NCI-H187 (cell line): ENCODE data around the gene UPK3A.
A peak's percentile ranks its signal among the peaks of the same experiment; 100 is the strongest.
"Not testable (repeated sequence)": the region's sequence is repeated elsewhere in the genome, so short reads cannot be mapped to it uniquely, and the experiment has no call there.

Experiments
- DNase-seq, 2 experiments: peaks; one replicate each; lab custom pipeline; 2025; lab: John Stamatoyannopoulos, UW

Gene UPK3A

DNA sequence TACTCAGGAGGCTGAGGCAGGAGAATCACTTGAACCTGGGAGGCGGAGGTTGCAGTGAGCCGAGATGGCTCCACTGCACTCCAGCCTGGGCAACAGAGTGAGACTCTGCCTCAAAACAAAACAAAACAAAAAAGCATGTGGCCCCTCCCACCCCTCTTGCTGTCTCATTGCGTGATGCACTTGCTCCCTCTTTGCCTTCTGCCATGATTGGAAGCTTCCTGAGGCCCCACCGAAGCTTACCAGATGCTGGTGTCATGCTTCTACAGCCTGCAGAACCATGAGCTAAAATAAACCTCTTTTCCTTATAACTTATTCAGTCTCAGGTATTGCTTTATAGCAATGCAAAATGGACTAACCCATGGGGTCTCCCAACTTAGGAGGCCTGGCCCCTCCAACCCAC, 26.8 kb upstream of the UPK3A start:
- DNase-seq, result not testable (repeated sequence)

DNA sequence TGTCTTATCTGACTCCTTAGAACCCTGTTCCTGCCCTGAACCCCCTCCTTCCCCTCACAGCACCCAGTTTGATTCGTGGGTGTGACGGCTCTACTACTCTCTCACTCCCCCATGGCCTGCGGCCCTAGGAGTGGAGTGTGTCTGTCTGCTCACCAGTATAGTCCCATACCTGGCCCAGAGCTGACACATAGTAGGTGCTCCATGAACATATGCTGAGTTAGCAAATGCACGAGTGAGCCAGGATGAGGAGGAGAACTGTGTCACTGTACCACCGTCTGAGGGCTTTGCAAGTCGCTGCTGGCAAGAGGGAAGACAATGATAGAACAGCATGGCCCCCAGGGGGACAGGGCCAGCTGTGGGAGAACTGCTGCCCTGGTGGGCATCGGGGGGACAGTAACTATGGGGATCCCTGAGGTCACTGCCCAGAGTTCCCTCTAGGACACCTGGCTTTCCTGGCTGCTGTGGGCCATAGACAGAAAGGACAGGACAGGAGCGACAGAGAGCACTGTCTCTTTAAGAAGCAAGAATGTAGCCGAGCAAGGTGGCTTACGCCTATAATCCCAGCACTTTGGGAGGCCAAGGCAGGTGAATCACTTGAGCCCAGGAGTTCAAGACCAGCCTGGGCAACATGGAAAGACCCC, 24.9 kb upstream of the UPK3A start:
- DNase-seq, result no peak

DNA sequence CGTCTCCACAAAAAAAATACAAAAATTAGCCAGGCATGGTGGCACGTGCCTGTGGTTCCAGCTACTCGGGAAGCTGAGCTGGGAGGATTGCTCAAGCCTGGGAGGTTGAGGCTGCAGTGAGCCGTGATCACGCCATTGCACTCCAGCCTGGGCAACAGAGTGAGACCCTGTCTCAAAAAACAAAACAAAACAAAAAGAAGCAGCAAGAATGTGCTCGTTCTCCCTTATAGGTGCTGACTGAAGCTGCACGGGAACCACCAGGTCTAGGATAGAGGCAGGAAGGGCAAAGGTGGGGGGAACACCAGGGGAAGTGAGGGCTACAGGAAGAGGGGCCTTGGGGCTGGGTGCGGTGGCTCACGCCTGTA, 24.4 kb upstream of the UPK3A start:
- not testable (repeated sequence) for DNase-seq

DNA sequence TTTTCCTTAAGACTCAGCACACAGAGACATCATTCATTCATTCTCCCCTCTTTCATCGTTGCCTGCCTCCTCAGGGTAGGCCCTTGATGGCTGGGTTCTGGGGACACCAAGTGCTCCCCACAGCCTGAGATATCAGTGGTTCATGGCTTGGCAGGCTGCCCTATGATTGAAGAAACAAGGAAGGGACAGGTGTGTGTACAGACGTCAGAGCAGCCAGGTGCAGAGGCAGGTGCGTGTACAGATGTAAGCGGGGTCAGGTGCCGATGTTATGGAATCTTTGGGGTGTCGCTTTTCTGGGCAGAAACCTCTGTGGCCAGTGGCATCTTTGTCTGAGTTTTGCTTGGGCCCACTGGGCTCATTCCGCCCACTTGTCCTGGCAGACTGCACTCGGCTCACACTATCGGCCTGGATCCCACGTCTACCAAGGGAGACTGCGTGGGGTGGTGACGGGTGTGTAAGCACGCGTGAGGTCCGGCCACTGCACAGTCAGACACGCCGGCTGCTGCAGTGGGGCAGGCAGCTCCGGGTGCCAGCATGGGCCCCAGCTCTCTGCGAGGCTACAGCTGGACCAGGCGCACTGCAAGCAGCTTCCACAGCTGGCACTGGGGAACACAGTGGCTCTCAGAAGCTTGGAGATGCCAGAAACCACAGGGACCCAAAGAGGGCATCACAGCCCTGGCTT, 23.2 kb upstream of the UPK3A start:
- DNase-seq, result no peak

DNA sequence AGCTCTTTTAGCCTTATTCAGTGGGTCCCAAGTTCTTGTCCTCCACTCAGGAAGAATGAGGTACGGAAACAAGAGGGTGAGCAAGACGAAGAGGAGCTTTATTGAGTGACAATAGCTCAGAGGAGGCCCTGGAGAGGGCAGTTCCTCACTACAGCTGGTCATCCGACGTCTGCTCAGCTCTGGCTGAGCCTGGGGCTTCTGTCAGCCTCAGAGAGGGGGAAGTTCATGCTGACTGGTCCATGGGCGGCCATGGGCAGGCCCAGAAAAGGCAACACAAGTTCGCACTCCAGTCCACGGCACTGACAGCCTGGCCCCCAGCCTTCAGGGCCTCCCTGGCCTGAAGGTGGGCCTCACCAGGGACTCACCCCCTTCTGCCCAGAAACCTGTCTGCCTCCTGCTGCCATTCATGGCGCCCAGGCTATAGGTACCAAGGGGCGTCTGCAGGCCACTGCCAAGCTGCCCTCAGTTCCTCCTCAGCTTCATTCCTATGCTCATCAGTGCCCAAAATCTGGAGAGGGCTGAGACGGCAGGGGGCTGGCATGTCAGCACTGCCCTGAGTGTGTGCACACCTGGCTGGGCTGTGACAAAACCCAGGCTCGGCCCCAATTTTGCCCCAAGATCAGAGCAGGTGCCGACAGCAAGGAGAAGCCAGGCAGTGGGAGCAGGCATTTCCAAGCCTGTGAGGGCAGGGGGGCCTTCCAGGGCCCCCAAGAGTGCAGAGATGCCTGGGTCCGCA, 22.4 kb upstream of the UPK3A start:
- no peak for DNase-seq

DNA sequence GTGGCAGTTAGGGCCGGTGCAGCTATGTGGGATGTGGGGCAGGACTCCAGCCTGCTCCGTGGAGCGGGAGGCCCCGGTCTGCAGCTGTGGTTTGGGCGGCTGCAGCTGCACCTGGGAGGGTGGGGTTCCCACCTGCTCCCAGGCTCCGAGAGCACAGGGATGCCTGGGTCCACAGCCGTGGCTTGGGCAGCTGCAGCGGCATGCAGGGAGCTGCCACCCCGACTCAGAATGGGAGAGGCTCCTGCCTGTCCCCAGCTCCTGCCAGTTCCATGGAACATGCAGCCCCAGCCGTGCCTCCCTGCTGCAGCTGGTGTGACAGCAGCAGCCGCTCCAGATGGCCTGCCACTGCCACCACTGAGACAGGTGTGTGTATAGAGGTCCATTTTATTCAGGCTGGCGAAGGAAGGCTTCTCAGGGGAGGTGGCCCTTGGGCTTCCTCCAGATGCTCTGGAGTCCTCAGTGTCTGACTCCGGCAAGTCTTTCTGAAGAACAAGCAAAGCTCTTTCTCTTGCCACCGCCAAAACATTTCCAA, 21.8 kb upstream of the UPK3A start:
- DNase-seq, result no peak

DNA sequence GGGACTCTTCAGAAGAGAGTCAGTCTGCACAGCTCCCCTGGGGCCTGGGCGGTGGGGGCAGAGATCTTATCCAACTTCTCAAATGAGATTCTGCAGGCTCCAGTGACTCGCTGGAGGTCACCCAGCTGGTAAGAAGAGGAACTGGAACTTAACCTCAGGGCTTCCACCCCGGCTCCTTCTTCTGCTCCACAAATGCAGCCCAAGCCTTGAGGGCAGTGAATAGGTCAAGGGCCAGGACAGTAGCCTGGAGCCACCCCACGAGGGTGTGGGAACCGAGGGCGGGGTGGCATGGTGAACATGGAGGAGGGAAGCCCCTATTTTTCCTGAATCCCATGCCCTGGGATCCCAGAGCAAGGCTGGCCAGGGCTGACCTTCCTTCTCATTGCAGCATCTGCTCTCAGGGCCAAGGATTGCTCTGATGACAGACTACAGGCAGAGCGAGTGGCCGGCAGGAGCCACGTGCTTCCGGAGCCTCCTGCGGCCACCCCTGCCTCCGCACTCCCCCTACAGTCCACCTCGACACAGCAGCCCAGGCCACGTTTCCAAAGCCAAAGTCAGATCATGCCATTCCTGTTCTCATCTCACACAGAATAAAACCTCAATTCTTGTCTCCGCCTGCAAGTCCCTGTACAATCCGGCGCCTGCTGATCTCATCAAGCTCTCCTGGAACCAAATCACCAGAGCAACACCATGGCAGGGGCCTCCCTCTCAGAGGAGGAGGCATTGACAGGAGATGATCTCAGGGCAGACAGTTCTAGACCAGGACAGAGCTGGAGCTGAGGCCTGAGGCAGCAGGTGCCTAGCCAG, 21.1 kb upstream of the UPK3A start:
- no peak for DNase-seq

DNA sequence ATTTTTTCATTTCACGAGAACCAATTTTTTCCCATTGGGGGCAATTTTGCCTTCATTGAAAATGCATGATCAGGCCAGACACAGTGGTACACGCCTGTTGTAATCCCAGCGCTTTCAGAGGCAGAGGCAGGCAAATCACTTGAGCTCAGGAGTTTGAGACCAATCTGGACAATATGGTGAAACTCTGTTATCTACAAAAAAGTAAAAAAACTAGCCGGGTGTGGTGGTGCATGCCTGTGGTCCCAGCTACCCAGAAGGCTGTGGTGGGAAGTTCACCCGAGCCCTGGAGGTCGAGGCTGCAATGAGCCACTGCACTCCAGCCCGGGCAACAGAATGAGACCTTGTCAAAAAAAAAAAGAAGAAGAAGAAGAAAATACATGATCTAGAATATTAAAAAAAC, 19.2 kb upstream of the UPK3A start:
- no peak for DNase-seq

DNA sequence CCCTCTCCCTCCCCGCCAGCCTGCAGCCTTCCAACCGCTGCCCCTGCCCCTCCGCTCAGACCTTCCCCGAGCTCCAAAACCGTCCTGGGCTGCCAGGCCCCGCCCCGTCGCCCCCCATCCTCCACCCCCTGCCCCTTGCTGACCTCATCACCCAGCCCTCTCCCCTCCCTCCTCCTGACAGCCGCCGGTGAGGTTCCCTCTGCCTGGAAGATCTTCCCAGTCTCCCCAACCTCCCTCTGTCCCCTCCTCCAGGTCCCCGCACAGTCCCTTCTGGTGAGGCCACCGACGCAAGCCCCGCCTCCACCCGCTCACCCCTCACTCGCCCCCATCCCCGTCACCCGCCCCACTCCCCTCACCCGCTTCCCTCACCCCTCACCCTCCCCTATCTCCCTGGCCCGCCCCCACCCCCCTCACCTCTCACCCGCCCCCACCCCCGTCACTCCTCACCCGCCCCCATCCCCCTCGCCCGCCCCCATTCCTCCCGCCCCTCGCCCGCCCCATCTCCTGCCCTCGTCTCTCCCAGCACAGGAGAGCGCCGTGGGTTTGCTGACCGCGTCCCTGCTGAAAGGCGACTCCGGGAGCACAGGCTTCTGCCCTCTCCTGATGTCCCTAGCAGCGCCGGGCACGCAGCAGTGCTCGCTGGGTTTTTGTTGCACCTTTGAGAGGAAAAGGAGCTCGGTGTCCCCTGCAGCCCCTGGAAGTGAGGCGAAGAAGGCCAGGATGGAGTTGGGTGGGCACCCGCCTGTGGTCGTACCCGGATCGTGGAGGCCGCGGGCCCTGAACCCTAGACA, 16.4 kb upstream of the UPK3A start:
- no peak for DNase-seq

DNA sequence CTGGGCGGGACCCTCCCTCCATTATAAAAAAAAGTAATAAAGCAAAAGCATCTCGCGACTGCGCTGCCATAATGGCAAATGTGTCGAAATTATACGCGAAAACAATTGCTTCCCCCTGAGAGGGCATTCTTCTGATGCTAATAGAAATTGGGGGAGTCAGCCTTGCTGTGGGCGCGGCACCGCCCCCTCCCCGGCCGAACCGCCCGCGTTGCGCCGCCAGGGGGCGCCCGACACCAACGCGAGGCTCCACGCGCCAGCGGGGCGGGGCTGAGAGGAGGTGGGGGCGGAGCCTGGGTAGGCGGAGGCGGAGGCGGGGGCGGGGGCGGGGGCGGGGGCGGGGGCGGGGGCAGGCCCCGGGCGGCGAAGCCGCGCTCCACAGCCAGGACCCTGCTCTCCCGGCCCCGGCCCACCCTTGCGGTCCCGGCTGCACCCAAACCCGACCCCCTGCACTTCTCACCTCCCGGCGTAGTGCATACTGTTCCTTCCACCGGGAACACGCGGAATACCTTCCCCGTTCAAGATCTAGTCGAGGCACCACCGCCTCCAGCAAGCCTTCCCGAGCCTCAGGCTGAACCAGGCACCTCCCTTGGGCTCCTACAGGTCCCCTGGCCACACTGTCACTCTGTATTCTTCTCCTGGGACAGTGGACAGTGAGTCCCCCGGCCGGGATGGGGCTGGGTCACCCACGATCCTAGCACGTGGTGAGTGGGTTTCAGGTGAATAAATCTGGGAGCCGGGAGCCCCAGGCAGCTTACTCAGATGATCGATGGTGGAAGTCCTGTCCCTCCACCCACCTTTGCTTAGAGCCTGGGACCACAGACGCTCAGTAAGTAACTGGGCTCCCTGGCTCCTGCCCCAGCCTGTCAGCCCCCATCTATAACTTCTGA, 15.5 kb upstream of the UPK3A start:
- peak in 1 of 2 experiments; percentile 11 for DNase-seq

DNA sequence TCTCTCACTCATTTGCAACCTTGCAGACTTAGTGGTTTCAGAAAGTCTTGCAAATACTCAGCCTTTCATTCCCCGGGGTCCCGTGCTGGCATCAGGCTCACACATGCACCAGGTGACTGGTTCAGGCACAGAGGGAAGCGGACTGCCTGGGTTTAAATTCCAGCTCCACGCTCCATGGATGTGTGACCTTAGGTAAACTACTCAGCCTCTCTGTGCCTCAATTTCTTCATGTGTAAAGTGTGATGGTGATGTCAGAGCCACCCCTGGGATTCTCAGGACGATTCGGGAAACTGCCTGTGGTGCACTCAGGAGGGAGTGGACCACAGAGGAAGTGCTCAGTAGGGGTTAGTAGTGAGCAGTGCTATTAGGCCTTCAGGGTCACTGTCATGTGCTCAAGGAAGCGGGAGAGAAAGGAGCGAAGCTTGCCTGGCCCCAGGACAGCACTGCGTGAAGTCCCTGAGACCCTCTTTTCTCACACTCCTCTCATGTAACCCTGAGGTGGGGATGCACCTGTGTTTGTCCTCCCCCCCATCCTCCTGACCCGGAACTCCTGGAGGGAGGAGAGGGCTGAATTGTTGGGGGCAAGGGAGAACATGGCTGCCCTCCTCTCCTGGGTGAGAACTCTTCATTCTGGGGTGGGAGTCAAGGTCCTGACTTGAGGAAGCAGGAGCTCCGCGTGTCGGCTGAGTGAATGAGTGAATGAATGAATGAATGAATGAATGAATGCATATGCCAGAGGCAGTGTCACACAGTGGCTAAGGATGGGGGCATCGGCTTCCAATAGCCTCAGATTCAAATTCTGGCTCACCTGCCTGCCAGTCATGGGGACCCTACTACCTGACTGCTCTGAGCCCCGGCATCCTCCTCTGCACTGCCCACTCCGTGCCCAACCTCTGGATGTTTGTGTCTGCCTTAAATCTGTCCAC, 14.4 kb upstream of the UPK3A start:
- DNase-seq, result no peak

DNA sequence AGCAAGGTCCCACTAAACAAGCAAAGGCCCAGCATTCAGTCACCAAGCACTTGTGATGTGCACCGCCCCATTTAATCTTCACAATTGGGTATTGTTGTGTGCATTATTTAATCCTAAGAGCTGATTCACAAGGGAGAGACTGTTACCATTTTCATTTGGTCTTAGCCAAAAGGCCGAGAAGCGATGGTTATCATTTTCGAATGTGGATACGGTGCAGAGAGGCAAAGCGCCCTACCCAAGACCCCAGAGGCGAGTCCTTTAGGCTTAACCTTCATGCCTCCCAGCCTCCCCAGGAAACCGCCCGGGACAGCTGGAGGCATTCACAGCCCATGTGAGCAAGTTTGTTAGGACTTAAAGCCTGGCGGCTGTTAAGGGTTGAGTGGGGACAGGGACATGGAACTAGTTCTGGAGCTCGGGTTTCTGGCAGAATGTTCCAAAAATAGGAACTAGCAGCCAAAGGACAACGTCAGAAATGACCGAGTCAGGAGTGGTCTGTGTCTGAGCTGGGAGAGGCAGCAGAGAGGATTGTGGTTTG, 13.0 kb upstream of the UPK3A start:
- no peak for DNase-seq

DNA sequence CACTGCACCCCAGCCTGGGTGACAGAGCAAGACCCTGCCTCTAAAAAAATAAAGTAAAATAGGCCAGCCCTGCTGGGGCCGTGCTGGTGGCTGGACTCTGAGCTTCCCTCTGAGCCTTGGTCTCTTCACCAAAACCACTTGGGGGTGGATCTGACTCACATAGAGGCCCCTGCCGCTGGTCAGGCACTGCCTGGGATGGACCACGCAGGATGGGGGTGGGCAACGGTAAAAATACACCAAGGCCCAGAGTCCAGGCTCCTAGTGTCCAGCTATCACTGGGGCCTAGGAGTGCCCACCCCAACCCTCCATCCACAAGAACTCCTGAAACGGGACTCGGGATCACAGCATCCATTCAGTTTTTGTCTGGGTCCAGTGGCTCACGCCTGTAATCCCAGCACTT, 12.3 kb upstream of the UPK3A start:
- no peak for DNase-seq

DNA sequence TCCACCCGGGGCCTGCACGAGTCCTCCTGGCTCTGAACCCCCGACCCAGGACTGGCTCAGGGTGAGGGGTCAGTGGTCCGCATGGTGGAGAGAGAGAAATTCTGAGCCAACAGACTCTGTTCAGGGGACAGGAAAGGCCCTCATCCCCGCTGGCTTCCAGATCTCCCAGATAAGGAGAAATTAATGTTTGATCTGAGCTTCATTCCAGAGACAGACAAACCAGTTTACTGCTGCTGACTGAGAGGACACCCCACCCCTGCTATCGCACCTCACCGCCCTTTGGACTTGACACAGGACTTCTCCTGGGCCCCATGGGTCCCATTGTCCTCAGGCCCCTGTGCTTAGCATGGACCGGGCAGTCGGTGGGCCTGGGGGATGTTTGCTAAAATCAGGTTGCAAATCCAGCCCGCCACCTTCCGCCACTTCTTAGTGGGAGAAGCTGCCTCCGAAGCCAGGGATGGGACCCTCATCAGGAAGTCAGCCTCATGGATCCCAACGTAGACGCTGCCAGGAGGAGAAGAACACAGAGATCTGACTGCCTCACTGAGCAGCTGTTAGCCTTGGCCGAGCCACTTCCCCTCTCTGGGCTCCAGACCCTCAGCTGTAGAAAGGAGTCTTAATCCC, 11.2 kb upstream of the UPK3A start:
- DNase-seq, result no peak

DNA sequence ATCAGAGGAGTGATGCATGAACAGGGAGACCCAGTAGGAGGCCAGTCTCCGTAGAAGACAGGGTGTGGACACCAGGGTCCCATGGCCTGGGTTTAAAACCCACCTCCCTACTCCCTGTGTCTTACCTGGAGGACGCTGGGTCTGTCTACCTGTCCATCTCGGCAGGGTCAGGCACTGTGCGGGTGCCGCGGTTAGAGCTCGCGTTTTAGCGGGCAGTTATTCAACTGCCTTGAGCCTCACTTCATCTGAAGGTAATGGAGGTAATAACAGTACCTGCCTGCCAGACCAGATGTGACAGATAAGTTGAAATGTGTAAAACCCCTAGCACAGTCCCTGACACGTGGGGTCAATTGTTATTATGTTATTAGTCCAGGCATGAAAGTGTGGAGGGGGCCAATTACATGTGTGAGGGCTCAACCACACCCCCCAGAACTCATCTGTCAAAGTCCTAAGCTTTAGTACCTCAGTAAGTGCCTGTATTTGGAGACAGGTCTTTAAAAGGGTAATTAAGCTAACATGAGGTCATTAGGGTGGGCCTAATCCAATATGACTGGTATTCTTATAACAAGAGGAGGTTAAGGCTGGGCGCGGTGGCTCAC, 8.1 kb upstream of the UPK3A start:
- DNase-seq, result no peak

DNA sequence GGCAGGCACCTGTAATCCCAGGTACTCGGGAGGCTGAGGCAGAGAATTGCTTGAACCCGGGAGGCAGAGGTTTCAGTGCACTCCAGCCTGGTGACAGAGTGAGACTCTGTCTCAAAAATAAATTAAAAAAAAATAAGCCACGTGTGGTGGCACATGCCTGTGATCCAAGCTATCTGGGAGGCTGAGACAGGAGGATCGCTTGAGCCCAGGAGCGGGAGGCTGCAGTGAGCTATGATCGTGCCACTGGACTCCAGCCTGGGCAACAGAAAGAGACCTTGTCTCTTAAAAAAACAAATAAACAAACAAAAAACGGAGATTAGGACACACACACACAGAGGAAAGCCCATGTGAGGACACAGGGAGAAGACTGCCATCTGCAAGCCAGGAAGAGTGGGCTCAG, 7.0 kb upstream of the UPK3A start:
- not testable (repeated sequence) for DNase-seq

DNA sequence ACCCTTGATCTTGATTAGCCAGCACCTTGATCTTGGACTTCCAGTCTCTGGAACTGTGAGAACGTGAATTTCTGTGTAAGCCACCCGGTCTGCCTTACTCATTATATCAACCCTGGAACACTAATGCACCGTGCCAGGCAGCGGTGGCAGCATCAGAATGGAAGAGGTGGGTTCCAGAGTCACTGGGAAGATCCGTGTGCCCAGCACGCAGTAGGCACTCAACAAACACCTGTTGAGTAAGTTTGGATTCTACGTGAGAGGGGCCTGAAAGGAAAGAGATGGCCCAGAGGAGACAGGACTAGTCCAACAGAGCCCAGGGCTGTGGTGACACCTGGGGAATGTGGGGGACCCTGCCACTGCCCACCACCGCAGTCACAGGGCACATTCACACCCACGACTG, 6.6 kb upstream of the UPK3A start:
- no peak for DNase-seq

DNA sequence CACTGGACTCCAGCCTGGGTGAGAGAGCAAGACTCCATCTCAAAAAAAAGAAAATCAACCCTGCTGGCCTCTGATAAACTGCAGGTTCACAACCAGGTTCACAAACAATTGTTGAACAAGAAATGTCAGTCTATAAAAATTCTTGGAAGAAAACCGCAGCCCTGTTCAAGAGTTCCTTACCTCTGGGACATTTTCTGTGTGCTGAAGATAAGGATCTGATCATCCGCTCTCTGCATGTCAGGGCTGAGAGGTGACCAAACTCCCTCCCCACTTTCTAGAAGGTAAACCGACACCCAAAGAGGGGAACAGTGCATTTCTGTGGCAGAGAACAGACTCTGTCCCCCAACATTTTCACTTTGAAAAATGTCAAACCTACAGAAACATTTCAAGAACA, 4.2 kb upstream of the UPK3A start:
- DNase-seq, result no peak
